Activated B cell treated with CpG ODN at 0.5 μM for 24 hours (primary cell): Measurements from ENCODE around the gene RPS6KA4. TPM values are rescaled to one million over a fixed set of nuclear protein-coding genes. Genes with fewer than 3 reads are reported as not detected.

Experiments used
- ATAC-seq: fragments of 200-7000 bp; cut with Tn5 transposase; one replicate; pipeline ENCODE4 v1.10.0; 2021; ENCODE audit warnings: low read depth, mild to moderate bottlenecking, moderate library complexity
- CTCF ChIA-PET: fragments of 350-600 bp; sonication (Branson Sonifier 250); formaldehyde crosslinking; loops from one replicate; lab custom pipeline; 2021; ENCODE audit warnings: antibody characterized with exemption; lab: Charles Lee
- POLR2A ChIA-PET: fragments of 350-600 bp; sonication (Branson Sonifier 250); formaldehyde crosslinking; loops from one replicate; lab custom pipeline; 2021; ENCODE audit warnings: antibody characterized with exemption; lab: Charles Lee
- DNase-seq: peaks from one replicate; pipeline ENCODE4 v3.0.0; 2022
- H3K27ac Mint-ChIP-seq: one replicate; pipeline ENCODE4 v1.8.0; 2020; ENCODE audit warnings: mixed read lengths
- H3K27me3 Mint-ChIP-seq: one replicate; pipeline ENCODE4 v1.8.0; 2021; ENCODE audit warnings: mixed read lengths
- H3K36me3 Mint-ChIP-seq: one replicate; pipeline ENCODE4 v1.8.0; 2021; ENCODE audit warnings: low read depth, mixed read lengths
- H3K4me1 Mint-ChIP-seq: one replicate; pipeline ENCODE4 v1.8.0; 2021; ENCODE audit warnings: mixed read lengths
- H3K4me3 Mint-ChIP-seq: one replicate; pipeline ENCODE4 v1.8.0; 2020; ENCODE audit warnings: mild to moderate bottlenecking, mixed read lengths
- H3K9me3 Mint-ChIP-seq: one replicate; pipeline ENCODE4 v1.8.0; 2020; ENCODE audit warnings: mixed read lengths
- CTCF ChIP-seq: fragments of 200-600 bp; IDR thresholded peaks from one replicate; pipeline ENCODE4 v1.8.0; 2022; ENCODE audit warnings: antibody characterized with exemption, mild to moderate bottlenecking
- intact Hi-C: fragments of 100-400 bp; cut with micrococcal nuclease; formaldehyde crosslinking; loops from one replicate; pipeline ENCODE4 v1.15.1; 2024
- total RNA-seq: library from RNA; stranded (reverse); gene quantifications from 2 replicates; pipeline ENCODE4 v1.2.3, GENCODE V29; 2022

The RPS6KA4 gene
- total RNA-seq, 1 donor from 2014 or later: 22.6 TPM

DNA sequence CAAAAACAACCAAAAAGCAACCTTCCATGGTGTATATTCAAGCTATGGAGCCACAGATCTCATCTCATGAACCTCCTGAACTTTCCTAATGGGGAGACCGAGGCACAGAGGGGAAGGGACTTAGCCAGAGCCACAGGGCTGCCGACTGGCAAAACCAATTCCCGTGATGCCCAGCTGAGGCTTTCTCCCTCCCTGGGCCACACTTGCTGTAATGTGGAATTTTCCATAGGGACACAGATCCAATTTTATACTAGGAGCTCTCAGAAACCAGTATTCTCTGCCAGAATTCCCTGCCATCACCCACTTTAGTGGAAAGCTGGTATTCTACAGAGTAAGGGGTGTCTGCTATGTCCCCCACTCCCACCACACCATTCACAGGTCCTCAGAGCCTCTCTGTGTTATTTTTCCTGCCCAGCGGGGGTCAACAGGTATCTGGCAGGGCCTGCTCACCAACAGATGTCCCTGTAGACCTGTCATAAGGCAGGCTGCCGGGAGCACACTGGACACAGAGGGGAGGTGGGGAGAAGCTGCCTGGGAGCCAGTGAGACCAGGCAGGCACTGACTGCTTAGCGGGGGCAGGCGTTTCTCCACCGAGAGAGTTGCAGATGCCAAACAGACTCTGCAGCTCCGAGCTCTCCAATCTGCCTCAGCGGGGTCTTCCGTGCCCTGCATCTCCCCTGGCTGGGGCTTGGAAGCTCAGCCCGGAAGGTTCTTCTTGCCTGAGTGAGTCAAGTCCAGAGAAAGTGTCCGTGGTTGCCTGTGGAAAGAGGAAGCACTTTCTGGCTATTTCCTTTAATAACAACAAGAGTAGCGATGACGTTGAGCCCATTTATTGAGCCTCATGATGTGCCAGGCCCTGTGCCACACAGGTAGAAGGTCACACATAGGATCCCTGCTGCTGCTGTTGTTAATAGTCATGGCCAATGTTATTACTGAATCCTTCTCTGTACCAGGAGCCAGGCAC is 26.3 kb downstream of the RPS6KA4 start:
- DNase-seq (no peak), ATAC-seq (no peak)
- Mint-ChIP-seq H3K4me3 (no peak overlapping the region), H3K27ac (no peak overlapping the region), H3K9me3 (no peaks in the 10 kb centered on the region), H3K27me3 (peaks cover 3% of the 10 kb centered on the region), H3K36me3 (no peaks in the 10 kb centered on the region), H3K4me1 (peaks cover 15% of the 10 kb centered on the region)
- ChIA-PET CTCF (no interaction called here), POLR2A (no interaction called here)
- intact Hi-C loops: no loop called here
- TF ChIP-seq CTCF: no peak

DNA sequence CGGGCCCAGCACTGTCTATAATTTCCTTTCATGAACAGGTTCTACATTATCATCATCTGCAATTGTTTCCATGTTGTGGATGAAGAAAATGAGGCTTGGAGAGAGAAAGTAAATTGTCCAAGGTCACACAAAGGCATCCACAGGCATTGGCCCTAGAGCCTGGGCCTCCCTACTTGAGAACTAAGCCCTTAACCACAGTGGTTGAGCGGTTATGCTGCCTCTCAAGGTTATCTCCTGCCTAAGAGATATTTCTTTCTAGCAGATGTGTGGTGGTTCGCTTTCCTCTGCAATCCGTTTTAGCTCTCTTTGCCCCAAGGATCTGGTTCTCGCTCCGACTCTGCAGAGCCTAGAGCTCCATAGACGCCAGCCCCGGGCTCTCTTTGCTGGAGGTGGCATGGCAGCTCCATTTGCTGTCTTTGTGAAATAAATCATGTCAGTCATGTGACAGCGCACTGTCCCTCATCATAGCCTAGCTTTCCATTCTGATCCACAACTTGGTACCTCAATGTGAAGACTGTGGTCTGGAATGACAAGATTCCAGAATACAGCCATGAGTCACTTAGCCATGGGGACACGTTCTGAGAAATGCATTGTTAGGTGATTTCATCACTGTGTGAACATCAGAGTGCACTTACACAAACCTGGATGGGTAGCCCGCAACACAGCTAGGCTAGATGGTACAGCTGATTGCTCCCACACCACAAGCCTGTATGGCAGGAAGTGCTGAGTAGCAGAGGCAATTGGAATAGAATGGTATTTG is 27.2 kb downstream of the RPS6KA4 start:
- Mint-ChIP-seq H3K4me1 (peaks cover 21% of the 10 kb centered on the region), H3K9me3 (no peaks in the 10 kb centered on the region), H3K27me3 (peaks cover 9% of the 10 kb centered on the region), H3K4me3 (no peak overlapping the region), H3K27ac (no peak overlapping the region), H3K36me3 (no peaks in the 10 kb centered on the region)
- ATAC-seq (no peak), DNase-seq (no peak)
- TF ChIP-seq CTCF: no peak
- intact Hi-C loops: no loop called here
- POLR2A ChIA-PET: no interaction called here
- CTCF ChIA-PET: no interaction called here

DNA sequence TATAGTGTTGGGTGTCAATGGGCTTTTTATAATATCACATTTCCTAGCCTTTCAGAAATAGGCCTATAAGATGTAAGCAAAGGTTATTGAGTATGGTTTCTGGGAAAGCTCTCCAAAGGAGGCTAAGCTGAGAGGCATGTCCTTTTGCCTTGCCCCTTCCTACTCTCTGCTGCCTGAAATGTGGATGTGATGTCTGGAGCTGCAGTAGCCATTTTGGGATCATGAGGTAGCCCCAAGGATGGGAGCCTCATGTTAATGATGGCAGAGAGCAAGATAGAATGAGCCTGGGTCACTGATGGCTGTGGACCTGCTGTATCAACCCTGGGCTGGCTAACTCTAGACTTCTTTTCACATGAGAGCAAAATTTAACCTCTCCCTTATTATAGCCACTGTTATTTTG is 29.0 kb downstream of the RPS6KA4 start:
- H3K4me3 Mint-ChIP-seq: no peak overlapping the region
- DNase-seq (no peak), ATAC-seq (no peak)
- no peak for TF ChIP-seq CTCF
- H3K36me3 Mint-ChIP-seq: no peaks in the 10 kb centered on the region
- peaks cover 12% of the 10 kb centered on the region for H3K27me3 Mint-ChIP-seq
- H3K9me3 Mint-ChIP-seq: no peaks in the 10 kb centered on the region
- H3K4me1 Mint-ChIP-seq: peaks cover 26% of the 10 kb centered on the region
- ChIA-PET CTCF (no interaction called here), POLR2A (no interaction called here)
- intact Hi-C loops: no loop called here
- H3K27ac Mint-ChIP-seq: no peak overlapping the region

GRCh38 chr11:64388894-64389293 is 29.9 kb downstream of the RPS6KA4 start:
- Mint-ChIP-seq H3K9me3 (no peaks in the 10 kb centered on the region), H3K36me3 (no peaks in the 10 kb centered on the region), H3K27me3 (peaks cover 14% of the 10 kb centered on the region), H3K4me3 (no peak overlapping the region), H3K27ac (no peak overlapping the region), H3K4me1 (peaks cover 26% of the 10 kb centered on the region)
- POLR2A ChIA-PET: interaction anchor here (0.7 kb wide), 1 partner anchor 42 kb away, joined by 4 read pairs; no protein-coding TSS in a partner anchor
- CTCF ChIA-PET: no interaction called here
- no peak for TF ChIP-seq CTCF
- ATAC-seq: no peak
- no peak for DNase-seq
- intact Hi-C loops: no loop called here

DNA sequence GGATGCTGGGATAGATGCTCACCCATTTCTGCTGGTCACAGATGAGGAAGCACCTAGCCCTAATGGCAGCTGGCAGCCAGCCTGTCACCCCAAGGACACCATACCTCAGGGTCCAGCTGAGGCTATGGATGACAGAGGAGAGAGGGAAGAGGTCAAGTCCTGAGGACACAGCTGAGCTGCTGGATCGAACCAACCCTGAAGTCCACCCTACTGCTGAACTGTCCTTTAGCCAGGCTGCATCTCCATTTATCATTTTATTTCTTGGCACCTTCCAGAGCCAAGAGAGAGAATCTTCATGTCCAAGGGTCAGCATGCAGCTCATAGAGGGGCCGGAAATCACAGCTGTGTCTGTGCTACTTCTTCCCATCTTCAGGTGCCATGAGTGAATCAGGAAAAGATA is 30.9 kb downstream of the RPS6KA4 start:
- ATAC-seq (no peak), DNase-seq (no peak)
- no peak overlapping the region for H3K4me3 Mint-ChIP-seq
- no peaks in the 10 kb centered on the region for H3K9me3 Mint-ChIP-seq
- H3K36me3 Mint-ChIP-seq: no peaks in the 10 kb centered on the region
- peaks cover 18% of the 10 kb centered on the region for H3K27me3 Mint-ChIP-seq
- POLR2A ChIA-PET: no interaction called here
- H3K27ac Mint-ChIP-seq: no peak overlapping the region
- no peak for TF ChIP-seq CTCF
- intact Hi-C loops: no loop called here
- CTCF ChIA-PET: interaction anchor here (0.6 kb wide), 1 partner anchor 26 kb away, joined by 3 read pairs; no protein-coding TSS in a partner anchor
- H3K4me1 Mint-ChIP-seq: peaks cover 26% of the 10 kb centered on the region
